ENCODE measurements around the gene SYT12. TPM values are rescaled to one million over a fixed set of nuclear protein-coding genes. Genes with fewer than 3 reads are reported as not detected.

SYT12 gene
- total RNA-seq, 1 donor: under 0.01 TPM

- no peak for DNase-seq (ENCODE audit: low read depth in 2 of 3, low spot score in 2 of 3)
These were observed 4.0 kb downstream of the SYT12 start for GRCh38 chr11:67026941-67027340.

GRCh38 chr11:67027483-67027930, 4.6 kb downstream of the SYT12 start:
- DNase-seq (ENCODE audit: low read depth in 2 of 3, low spot score in 2 of 3): no peak

GRCh38 chr11:67027943-67028542, 5.1 kb downstream of the SYT12 start:
- no peak for DNase-seq (ENCODE audit: low read depth in 2 of 3, low spot score in 2 of 3)

GRCh38 chr11:67029146-67029545, 6.2 kb downstream of the SYT12 start:
- DNase-seq (ENCODE audit: low read depth in 2 of 3, low spot score in 2 of 3): no peak

- no peak for DNase-seq (ENCODE audit: low read depth in 2 of 3, low spot score in 2 of 3)
These were observed 8.0 kb downstream of the SYT12 start for GRCh38 chr11:67030976-67031375.

- no peak for DNase-seq (ENCODE audit: low read depth in 2 of 3, low spot score in 2 of 3)
These were observed 9.0 kb downstream of the SYT12 start for GRCh38 chr11:67031791-67032561.

GRCh38 chr11:67032830-67033551, 10.1 kb downstream of the SYT12 start:
- DNase-seq (ENCODE audit: low read depth in 2 of 3, low spot score in 2 of 3): no peak

- DNase-seq (ENCODE audit: low read depth in 2 of 3, low spot score in 2 of 3): no peak
These were observed 10.8 kb downstream of the SYT12 start for GRCh38 chr11:67033661-67034166.

- DNase-seq (ENCODE audit: low read depth in 2 of 3, low spot score in 2 of 3): no peak
These were observed 11.4 kb downstream of the SYT12 start for GRCh38 chr11:67034350-67034749.

- no peak for DNase-seq (ENCODE audit: low read depth in 2 of 3, low spot score in 2 of 3)
These were observed 17.2 kb downstream of the SYT12 start for GRCh38 chr11:67040147-67040546.

- no peak for DNase-seq (ENCODE audit: low read depth in 2 of 3, low spot score in 2 of 3)
These were observed 18.7 kb downstream of the SYT12 start for GRCh38 chr11:67041602-67042001.

GRCh38 chr11:67043572-67044349, 20.8 kb downstream of the SYT12 start:
- no peak for DNase-seq (ENCODE audit: low read depth in 2 of 3, low spot score in 2 of 3)

GRCh38 chr11:67044496-67044895, 21.6 kb downstream of the SYT12 start:
- no peak for DNase-seq (ENCODE audit: low read depth in 2 of 3, low spot score in 2 of 3)

GRCh38 chr11:67045314-67045713, 22.4 kb downstream of the SYT12 start:
- DNase-seq (ENCODE audit: low read depth in 2 of 3, low spot score in 2 of 3): no peak

GRCh38 chr11:67048515-67049130, 25.7 kb downstream of the SYT12 start:
- no peak for DNase-seq (ENCODE audit: low read depth in 2 of 3, low spot score in 2 of 3)

GRCh38 chr11:67050139-67050538, 27.2 kb downstream of the SYT12 start:
- DNase-seq (ENCODE audit: low read depth in 2 of 3, low spot score in 2 of 3): no peak

GRCh38 chr11:67051180-67051893, 28.4 kb downstream of the SYT12 start:
- DNase-seq (ENCODE audit: low read depth in 2 of 3, low spot score in 2 of 3): no peak

- no peak for DNase-seq (ENCODE audit: low read depth in 2 of 3, low spot score in 2 of 3)
These were observed 29.1 kb downstream of the SYT12 start for GRCh38 chr11:67051945-67052488.

- DNase-seq (ENCODE audit: low read depth in 2 of 3, low spot score in 2 of 3): no peak
These were observed 30.0 kb downstream of the SYT12 start for GRCh38 chr11:67052891-67053290.
